Activated CD4-positive, alpha-beta T cell treated with anti-CD3 and anti-CD28 coated beads for 1 hour (primary cell): Measurements from ENCODE around the gene HEYL.
"Not testable (repeated sequence)": the region's sequence is repeated elsewhere in the genome, so short reads cannot be mapped to it uniquely, and the experiment has no call there.

ENCODE experiments used
- DNase-seq: peaks from one replicate; pipeline ENCODE4 v3.0.0-alpha.2; 2020

HEYL gene

DNA sequence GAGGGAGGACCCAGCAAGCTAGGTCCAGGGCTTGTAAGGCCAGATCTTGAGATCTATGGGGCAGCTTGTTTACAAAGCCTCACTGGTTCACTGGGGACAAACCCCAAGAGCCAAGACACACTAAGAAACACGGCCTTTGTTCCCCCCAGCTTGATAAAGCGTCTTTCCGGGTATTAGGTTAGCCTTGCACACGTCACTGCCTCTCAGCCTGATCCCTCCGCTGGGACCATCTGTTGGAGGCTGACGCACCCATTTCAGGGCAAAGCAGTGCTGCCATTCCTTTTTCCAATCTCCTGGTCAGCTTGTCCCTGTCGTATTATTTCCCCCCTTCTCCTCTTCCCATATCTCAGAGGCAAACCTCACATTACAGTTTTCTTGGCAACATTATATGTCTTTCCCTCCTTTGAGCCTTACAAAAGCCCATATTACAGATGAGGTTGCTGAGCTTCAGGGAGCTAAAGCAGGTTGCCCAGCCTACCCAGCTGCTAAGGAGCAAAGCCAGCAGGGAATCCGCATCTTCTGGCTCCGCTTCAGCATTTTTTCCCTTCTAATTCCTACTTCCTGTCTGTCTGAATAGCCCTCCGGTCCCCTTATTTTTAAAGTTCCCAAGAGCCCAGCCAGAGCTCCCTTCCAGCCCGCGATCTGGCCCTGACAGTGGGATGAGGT is 4.1 kb downstream of the HEYL start:
- DNase-seq, result no peak

DNA sequence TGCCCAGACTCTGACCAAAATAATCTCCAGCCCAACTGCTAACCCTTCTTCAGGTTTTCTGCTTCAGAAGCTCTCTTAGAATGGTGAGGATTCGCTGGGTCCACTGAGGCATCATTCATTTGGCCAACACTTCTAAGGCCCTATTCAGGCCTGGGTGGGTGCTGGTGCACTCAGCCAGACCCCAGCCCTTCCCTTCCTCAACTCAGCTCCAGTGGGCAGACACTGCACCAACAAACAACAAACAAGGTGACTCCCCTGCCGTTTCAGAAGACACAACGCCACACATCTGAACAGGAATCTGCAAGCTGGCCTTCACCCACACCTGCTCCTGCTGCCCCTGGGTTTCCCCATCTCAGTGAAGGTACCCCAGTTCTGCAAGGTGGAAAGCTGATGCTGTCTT is 6.0 kb downstream of the HEYL start:
- no peak for DNase-seq

DNA sequence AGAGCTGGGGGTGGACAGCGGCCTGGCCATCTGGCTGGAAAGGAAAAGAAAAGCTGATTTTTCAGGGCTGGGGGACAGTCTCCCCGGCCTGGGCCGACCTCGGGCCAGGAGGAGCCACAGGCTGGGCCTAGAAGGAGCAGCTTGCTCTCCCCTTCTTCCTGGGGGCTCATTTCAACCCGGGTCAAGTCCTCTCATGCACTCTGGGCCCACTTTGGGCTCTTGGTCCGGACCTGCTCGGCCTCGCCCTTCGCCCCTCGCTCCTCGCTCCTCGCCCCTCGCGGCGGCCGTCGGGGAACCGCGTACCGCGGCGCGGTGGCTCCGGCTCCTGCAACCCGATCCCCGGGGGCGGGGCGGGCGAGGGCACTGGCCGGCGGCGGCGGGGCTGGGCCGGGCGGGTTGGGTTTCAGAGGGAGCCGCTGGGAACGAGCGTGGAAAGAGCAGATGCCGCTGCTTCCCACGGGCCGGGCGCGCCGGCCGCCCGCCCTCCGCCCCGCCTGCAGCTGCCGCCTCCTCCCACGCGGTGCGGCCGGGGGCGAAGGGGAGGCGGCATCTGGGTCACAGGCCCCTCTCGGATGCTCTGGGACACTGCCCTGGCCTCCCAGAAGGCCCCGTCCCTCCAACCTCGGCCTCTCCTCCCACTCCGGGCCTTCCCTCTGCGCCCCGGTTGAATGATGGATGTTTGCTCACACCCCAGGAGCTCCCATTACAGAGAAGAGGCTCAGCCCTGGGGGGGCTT is 6.6 kb downstream of the HEYL start:
- DNase-seq, result no peak

DNA sequence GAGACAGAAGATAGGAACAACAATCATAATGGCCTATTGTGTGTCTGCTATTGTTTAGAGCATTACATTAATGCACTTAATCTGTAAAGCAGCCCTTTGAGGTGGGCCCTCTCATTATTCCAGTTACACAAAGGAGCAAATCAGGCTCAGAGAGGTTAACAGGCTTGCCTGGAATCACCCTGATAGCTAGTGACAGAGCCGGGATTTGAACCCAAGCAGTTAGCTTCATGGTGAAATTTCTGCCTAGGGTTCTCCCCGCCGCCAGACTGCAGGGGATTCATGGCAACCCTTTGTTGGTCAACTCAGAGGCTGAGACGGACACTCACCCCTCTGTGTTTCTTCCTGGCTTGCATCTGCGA is 7.1 kb downstream of the HEYL start:
- no peak for DNase-seq

DNA sequence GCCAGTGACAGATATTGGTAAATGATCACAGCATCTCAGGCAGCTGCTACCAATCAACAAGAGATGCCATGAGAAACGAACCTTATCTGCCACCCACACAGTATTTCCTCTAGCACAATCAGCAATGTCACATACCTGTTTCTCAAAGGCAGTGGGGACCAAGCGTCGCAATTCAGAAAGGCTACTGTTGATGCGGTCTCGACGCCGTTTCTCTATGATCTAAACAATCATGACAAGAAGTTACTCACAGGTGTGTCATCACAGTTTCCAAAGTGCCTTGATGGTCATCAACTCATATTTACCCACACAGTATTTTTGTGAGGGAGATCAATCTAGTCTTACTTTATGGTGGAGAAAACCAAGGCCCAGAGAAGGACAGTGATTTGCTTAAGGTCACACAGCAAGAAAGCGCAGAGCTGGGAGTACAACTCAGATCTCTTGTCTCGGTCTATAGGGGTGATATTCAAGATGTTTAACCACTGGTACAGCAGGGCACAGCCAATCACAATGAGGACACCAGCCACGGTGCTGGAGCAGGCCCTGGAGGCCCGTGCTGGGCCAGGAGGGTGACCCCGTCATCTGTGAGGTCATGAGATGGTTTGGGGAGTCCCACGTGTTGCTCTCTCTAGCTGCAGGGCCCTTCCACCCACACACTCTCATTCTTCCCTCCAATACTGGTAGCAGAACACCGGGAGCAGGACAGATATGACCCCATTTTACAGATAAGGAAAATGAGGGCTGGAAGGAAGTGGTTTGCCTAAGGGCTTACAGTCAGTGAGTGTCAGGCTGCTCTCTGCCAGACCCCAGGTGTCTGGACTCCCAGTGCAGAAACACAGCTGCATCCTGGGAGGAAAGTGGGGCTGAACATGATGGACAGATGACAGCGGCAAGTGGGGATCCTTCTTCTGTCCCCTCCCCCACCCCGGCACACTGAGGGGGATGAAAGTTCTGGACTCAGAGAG is 7.8 kb downstream of the HEYL start:
- DNase-seq, result no peak

DNA sequence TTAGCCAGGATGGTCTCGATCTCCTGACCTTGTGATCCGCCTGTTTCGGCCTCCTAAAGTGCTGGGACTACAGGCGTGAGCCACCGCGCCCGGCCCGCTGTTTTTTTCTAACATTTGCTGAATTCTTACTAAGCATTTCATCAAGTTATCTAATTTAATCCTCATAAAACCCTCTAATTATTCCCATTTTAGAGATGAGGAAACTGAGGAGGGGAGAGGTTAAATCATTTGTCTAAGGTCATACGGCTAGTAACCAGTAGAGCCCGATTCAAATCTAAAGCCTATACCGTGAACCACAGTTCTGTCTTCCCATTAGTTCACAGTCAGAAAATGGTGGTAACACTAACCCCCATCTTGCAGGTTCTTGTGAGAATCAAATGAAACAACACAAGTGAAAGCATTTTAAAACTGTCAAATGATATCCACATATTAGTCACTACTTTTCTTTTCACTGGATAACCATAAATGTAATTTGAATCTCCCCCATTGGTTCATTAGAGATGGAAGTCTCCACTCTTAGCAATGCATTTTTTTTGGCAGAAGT is 10.6 kb downstream of the HEYL start:
- DNase-seq, result no peak

DNA sequence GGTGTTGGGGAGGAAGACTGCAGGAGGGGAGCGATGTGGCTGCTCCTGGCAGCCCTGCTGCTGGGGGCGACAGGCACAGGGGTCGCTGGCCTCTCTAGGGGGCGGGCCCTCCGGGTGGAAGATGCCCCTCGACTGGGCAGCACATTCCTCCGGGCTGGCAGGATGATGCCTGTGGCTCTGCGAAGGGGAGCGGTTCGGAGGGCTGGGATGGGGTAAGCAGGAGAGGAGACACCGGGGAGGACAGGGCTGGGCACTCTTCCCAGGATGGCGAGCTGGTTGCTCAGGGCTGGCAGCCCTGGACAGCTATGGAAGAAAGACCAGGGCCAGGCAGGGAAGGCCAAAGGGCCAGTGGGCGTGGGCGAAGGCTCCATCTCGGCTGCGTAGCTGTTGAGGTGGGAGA is 12.8 kb downstream of the HEYL start:
- DNase-seq, result no peak

DNA sequence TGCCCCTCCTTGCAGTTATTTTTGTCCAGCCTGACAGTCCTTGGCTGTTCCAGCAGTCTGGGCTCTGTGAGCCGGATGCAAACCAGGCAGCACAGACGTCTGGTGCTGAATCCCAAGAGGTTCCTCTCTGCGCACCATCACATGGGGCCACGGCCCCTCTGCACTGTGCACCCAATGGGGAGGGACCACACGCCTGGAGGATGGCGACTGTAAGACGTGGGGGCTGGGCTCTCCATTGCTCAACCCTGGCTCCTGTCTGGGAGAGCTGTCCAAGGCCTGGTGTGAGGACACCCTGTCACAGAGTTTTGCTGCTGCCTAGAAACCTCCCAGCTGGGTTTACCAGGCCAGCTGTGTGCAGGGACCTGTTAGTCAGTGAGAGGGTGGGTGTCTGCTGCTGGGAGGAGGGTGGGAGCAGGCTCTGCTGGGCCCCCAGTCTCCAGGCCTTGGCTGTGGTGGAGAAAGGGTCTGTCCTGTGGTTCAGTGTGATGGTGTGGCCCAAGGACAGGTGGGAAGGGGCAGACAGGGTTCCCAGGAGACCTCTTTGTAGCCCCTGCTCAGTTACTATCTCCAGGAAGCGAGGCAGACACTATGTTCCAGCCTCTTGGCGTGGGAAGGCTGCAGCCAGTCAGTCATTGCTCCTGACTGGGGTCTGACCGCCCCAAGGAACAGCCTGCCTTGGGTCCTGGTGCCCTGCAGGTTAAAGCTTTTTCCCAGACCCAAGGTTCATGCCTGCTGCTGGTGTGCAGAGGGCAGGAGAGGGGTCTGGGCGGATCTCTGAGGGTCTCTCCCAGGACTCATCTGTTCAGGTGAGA is 13.8 kb downstream of the HEYL start:
- DNase-seq, result no peak

DNA sequence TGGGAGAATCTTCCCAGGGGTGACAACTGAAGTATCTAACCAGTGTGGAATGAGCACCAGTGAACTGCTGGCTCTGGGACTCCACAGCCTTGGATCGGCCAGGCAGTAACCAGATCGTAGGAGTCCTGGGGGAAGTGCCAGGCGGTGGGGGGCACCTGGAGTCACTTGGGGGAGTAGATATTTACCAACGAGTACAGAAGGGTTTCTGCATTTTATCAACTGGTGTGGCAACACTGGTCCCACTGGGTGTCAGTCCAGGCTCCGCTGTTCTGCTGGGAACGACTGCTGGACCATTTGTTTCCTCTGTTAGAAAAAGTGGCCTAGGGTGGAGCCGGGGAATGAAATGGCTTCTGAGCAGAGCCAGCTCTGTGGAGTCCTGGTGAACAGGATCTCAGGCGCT is 14.4 kb downstream of the HEYL start:
- DNase-seq, result no peak

DNA sequence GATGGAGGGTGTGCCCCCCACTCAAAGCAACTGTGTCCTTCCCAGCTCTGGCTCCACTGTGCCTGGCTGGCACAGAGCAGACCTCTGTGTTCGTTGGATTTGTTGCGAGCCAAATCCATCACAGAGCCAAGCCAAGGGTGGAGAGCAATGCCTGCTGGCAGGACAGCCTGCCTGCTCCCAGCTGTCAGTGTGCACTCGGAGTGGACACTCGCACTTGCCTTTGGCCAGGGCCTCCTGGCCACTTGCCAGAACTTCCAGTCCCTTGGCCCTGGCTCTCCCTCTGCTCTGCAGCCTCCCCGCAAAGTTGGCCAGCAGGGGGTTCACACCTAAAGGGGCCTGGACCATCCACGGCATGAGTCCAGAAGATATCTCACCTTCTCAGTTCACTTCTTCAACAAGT is 16.4 kb downstream of the HEYL start:
- no peak for DNase-seq

DNA sequence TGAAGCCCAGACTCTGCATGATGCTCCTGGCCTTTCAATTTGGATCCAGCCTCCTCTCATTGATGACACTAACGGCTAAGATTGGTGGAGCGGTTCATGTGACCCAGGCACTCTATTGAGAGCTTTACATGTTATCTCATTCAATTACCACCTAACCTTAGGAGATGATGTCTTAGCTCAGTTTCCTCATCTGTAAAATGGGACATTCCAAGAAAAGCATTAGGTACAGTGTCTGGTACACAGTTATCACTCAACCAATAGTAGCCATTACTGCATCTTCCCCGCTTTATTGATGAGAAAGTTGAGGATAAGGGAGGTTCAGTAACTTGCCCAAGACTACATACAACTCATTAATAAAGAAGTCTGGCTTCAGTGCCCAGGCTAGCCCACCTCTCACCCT is 17.0 kb downstream of the HEYL start:
- DNase-seq, result no peak

DNA sequence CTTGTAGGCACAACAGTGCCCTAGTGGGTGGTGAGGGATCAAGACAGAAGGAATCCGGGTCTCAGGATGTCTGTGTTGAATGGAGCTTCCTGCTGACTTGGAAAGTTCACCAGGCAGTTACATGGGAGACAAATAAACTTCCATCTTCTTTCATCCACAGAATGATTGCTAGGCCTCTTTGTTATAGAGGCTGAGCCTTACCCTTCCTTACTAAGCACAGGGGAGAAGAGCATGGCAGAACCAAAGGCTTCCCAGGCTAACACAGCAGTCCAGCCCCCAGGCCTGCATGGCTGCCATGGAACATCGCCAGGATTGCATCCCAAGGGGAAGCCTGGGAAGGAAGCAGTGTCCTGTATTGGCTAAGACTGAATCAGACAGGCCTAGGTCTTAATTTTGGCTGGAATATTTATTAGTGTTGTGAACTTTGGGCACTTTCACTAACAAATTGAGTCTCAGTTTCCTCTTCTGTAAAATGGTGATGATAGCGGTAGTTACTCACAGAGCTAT is 18.7 kb downstream of the HEYL start:
- DNase-seq, result no peak

DNA sequence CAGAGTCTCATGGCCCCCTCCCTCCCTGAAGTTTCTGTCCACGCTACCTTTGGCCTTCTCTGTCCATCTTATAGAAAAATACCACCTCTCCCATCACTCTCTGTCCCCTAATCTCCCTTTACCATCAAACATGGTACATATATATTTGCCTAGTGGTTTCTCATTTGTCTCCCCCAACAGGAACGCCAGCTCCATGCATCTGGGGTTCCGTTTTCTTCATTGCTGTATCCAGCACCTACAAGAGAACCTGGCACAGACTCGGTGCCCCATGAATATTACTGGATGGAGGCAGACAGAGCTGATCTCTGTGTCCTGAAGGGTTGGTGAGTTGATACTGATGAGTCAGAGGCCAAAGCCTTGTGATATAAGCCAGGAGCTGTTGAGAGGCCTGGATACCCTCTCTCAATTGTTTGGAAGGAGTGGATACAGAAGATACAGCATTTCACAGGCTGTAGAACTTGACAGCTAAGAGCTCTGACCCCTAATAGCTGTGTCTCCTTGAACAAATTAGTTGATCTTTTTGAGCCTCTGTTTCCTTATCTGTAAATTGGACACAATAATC is 21.9 kb downstream of the HEYL start:
- DNase-seq, result no peak

DNA sequence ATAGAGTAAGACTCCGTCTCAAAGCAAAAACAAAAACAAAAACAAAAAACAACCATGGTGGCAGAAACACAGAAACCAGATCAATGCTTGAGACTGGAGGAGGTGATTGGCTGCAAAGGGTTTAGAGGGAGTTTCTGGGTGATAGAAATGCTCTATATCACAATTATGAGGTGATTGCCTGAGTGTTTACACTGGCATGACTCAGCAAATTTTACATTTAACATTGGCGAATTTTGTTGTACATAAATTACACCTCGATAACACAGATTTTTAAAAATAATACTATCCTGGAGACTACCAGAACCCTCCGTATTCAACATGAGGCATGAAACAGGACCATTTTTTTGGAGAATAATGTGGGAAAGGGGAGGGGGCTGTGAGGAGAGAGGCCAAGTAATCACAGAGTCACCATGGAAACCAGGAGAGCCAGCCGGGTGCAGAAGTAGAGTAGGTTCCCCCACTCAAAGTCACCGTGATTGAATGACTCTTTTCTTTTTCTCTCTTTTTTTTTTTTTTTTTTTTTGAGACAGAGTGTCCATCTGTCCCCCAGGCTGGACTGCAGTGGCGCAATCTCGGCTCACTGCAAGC is 24.3 kb downstream of the HEYL start:
- DNase-seq, result no peak

DNA sequence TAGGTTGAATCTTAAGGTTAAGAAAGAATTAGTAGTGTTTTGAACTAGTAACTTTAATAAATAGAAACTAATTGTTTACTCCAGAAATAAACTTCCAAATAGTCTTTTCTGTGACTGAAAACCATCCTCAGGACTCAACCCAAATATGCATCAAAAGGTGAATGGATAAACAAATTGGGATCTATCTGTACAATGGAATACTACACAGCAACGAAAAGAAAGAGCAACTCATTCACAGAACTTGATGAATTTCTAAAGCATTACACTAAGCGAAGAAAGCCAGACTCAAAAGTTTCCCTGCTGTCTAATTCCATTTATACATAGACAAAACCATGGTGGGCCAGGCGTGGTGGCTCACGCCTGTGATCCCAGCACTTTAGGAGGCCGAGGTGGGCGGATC is 25.0 kb downstream of the HEYL start:
- DNase-seq, result no peak

DNA sequence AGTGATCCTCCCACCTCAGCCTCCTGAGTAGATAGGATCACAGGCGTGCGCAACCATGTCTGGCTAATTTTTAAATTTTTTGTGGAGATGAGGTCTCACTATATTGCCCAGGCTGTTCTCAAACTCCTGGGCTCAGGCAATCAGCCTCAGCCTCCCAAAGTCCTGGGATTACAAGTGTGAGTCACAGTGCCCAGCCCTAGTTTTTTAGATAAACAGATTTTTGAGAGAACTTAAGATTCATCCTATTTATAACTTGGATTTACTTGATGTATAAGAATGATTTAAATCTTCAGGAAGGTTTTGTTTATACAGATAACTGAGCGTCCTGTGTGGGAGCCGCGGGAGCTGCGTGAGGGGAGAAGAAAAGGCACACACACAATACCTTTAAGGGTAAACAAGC is 26.2 kb downstream of the HEYL start:
- DNase-seq, result no peak

DNA sequence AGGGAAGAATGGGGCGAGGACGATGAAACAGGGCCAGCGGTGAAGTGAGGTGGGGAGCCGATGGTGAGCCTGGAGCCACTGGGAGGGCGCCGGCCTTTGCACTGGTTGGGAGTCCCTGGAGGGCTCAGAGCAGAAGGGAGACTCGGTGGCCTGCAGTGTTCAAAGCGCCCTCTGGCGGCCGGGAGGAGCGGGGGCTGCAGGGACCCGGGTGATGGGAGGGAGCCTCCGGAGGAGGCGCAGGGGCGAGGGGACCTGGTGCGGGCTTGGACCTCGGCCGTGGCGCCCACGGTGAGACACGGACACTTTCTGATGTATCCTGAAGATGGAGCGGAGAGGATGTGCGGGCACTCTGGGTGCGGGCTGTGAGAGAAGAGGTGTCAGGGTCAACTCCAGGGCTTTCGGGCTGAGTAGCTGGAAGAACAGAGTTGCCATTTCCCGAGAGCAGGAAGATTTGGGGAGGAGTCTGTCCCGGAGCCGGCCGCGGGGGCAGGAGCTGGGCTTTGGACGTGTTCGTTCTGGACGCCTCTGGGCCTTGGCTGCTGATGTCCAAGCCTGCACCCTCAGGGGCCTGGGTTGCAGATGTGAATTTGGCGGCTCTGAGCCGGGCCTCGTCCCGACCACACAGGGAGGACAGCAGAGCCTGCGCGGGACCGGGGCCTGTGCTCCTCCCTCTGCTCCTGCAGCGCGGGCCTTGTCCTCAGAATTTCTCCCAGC is 29.7 kb downstream of the HEYL start:
- DNase-seq, result peak; percentile 65

DNA sequence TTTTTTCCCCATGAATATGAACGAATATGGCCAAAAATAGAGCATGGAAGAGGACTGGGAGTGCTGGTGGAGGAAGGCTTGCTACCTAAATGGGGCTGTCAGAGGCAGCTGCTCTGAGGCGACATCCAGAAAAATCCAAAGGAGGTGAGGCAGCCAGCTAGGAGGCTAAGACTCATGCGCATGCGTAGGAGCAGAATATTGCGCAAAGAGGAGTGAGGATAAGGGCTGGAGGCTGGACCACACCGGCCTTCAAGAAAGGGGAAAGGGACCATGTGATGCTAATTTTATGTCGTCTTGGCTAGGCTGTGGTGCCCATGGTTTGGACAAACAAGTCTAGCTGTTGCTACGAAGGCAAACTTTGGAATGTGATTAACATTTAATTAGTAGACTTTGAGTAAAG is 30.5 kb downstream of the HEYL start:
- DNase-seq, result no peak

DNA sequence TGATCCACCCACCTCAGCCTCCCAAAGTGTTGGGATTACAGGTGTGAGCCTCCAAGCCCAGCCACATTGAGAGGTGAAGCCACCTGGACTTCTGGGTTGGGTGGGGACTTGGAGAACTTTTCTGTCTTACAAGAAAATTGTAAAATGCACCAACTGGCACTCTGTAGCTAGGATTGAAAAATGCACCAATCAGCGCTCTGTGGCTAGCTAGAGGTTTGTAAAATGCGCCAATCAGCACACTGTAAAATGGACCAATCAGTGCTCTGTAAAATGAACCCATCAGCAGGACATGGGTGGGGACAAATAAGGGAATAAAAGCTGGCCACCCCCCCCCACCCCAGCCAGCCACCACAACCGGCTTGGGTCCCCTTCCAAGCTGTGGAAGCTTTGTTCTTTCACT is 35.8 kb downstream of the HEYL start:
- not testable (repeated sequence) for DNase-seq

DNA sequence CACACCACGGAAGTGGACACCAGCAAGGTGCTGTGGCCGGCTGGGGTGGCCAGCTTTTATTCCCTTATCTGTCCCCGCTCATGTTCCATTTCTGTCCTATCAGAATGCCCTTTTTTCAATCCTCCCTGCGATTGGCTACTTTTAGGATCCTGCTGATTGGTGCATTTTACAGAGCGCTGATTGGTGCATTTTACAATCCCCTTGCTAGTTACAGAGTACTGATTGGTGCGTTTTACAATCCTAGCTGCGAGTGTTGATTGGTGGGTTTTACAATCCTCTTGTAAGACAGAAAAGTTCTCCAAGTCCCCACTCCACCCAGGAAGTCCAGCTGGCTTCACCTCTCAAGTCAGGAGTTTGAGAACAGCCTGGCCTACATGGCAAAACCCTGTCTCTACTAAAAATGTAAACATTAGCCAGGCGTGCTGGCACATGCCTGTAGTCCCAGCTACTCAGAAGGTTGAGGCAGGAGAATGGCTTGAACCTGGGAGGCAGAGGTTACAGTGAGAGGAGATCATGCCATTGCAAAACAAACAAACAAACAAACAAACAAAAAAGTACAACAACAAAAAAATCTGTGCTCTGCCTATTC is 37.7 kb downstream of the HEYL start:
- not testable (repeated sequence) for DNase-seq

DNA sequence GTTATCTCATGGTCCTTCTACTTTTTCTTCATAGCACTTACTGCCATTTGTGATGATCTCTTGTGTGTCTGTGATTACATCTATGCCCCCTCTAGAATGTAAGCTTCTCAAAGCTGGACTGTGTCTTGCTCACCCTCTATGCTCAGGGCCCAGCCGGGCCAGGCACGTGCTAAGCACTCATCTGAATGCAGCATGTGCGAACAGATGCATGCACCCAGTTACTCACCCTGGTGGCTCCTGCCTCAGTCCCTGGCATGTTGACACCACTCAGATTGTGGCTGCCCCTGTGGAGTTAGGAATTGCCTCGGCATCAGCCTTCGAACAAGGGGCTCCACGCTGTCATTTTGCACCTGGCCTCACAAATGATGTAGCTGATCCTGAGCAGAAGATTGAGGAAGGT is 43.3 kb downstream of the HEYL start:
- DNase-seq, result no peak
